OCI-LY7 (cell line): ENCODE measurements around the gene PHACTR1. TPM values are rescaled to one million over a fixed set of nuclear protein-coding genes. Genes with fewer than 3 reads are reported as not detected.
"Not testable (repeated sequence)": the region's sequence is repeated elsewhere in the genome, so short reads cannot be mapped to it uniquely, and the experiment has no call there.

Experiments
- BruUV-seq: library from RNA; stranded (reverse); fragments of 400-500 nt; replicated peaks from 2 replicates; lab custom pipeline; 2021; lab: Mats Ljungman, UMichigan
- CTCF ChIA-PET: fragments of 300-600 bp; sonication (Branson Sonifier 250); formaldehyde crosslinking; loops from one replicate; lab custom pipeline; 2022; ENCODE audit warnings: antibody characterized with exemption; ENCODE audit not compliant: unreplicated experiment; lab: Charles Lee
- POLR2A ChIA-PET: fragments of 300-600 bp; sonication (Branson Sonifier 250); formaldehyde crosslinking; loops from one replicate; lab custom pipeline; 2022; ENCODE audit warnings: antibody characterized with exemption; lab: Charles Lee
- DNase-seq: peaks from one replicate; pipeline ENCODE4 v3.0.0-alpha.2; 2015; ENCODE audit warnings: low spot score
- H2AFZ ChIP-seq: fragments of 200-600 bp; sonication (generic), shearing (Covaris generic); 2 replicates; pipeline ENCODE4 v1.6.1; 2014; ENCODE audit warnings: mild to moderate bottlenecking, antibody characterized with exemption, low read length, moderate library complexity
- H3K27ac ChIP-seq: fragments of 200-600 bp; sonication (generic); 2 replicates; pipeline ENCODE4 v1.5.1; 2014; ENCODE audit warnings: mixed run types, low read depth, mild to moderate bottlenecking, moderate library complexity, low read length, inconsistent platforms; ENCODE audit not compliant: poor library complexity, severe bottlenecking
- H3K36me3 ChIP-seq: fragments of 200-600 bp; sonication (generic); 2 replicates; pipeline ENCODE4 v1.6.1; 2014; ENCODE audit warnings: mild to moderate bottlenecking, antibody characterized with exemption, low read length, moderate library complexity, mixed read lengths; ENCODE audit not compliant: insufficient read depth
- H3K4me1 ChIP-seq: fragments of 200-600 bp; sonication (generic); 2 replicates; pipeline ENCODE4 v1.5.1; 2014; ENCODE audit warnings: mild to moderate bottlenecking, low read length; ENCODE audit not compliant: insufficient read depth, poor library complexity, severe bottlenecking
- H3K4me2 ChIP-seq: fragments of 200-600 bp; sonication (generic); 2 replicates; pipeline ENCODE4 v1.6.1; 2014; ENCODE audit warnings: mild to moderate bottlenecking, low read length
- H3K4me3 ChIP-seq: fragments of 200-600 bp; sonication (generic); 2 replicates; pipeline ENCODE4 v1.5.1; 2014; ENCODE audit warnings: mild to moderate bottlenecking, low read depth, low read length; ENCODE audit not compliant: poor library complexity, severe bottlenecking
- H3K79me2 ChIP-seq: fragments of 200-600 bp; sonication (generic); 2 replicates; pipeline ENCODE4 v1.6.1; 2016; ENCODE audit warnings: low read depth, mild to moderate bottlenecking, low read length, moderate library complexity, mixed read lengths; ENCODE audit not compliant: insufficient read depth
- H3K9me2 ChIP-seq: fragments of 200-600 bp; sonication (generic); 2 replicates; pipeline ENCODE4 v1.6.1; 2016; ENCODE audit warnings: mild to moderate bottlenecking, low read length, mixed read lengths; ENCODE audit not compliant: insufficient read depth
- H3K9me3 ChIP-seq: fragments of 200-600 bp; sonication (generic); 2 replicates; pipeline ENCODE4 v1.6.1; 2014; ENCODE audit warnings: mild to moderate bottlenecking, mixed run types, low read length, mixed read lengths
- H4K20me1 ChIP-seq: fragments of 200-600 bp; sonication (generic); 2 replicates; pipeline ENCODE4 v1.6.1; 2014; ENCODE audit warnings: mild to moderate bottlenecking, antibody characterized with exemption, low read length, moderate library complexity, mixed read lengths; ENCODE audit not compliant: insufficient read depth
- CTCF ChIP-seq: fragments of 200-600 bp; sonication (generic); conservative IDR thresholded peaks from 2 replicates; pipeline ENCODE4 v1.5.1; 2014; ENCODE audit warnings: mild to moderate bottlenecking, antibody characterized with exemption, low read length, moderate library complexity, mixed read lengths
- EZH2phosphoT487 ChIP-seq: fragments of 200-600 bp; sonication (generic); IDR thresholded peaks from 2 replicates; pipeline ENCODE4 v1.6.1; 2018; ENCODE audit warnings: low read depth, borderline replicate concordance, mild to moderate bottlenecking, mixed run types, antibody characterized with exemption, low read length, moderate library complexity, mixed read lengths
- intact Hi-C: fragments of 100-400 bp; cut with micrococcal nuclease; formaldehyde crosslinking; loops from one replicate; pipeline ENCODE4 v1.10.0; 2022; ENCODE audit not compliant: unreplicated experiment
- total RNA-seq, 2 experiments: library from RNA; depleted of rRNA in 1 of 2; stranded (reverse); fragments of >200 nt in 1 of 2; shearing (Covaris generic) in 1 of 2; gene quantifications; 2 replicates each; pipeline ENCODE4 v1.2.3, GENCODE V29; 2014 to 2022

Gene PHACTR1
- total RNA-seq, 2 experiments from 2014 or later, result 25.1 to 46.6 TPM

GRCh38 chr6:12761376-12762115 is 45.0 kb downstream of the PHACTR1 start:
- ChIA-PET POLR2A (interaction anchor here (0.6 kb wide), 1 partner anchor 36 kb away, joined by 4 read pairs; no protein-coding TSS in a partner anchor), CTCF (no interaction called here)
- no peak for TF ChIP-seq EZH2phosphoT487
- TF ChIP-seq CTCF, result no peak
- no peak for DNase-seq
- no peak overlapping the region for H2AFZ ChIP-seq
- H3K27ac ChIP-seq, result no peak overlapping the region
- no peaks in the 10 kb centered on the region for H3K9me3 ChIP-seq
- no peaks in the 10 kb centered on the region for H3K79me2 ChIP-seq
- no TSS peak for BruUV-seq
- no peaks in the 10 kb centered on the region for H4K20me1 ChIP-seq
- intact Hi-C loops, result no loop called here
- no peaks in the 10 kb centered on the region for H3K9me2 ChIP-seq
- H3K4me2 ChIP-seq, result no peak overlapping the region
- H3K4me1 ChIP-seq, result no peaks in the 10 kb centered on the region
- no peaks in the 10 kb centered on the region for H3K36me3 ChIP-seq
- no peak overlapping the region for H3K4me3 ChIP-seq

GRCh38 chr6:12762731-12763434 is 46.3 kb downstream of the PHACTR1 start:
- H3K4me3 ChIP-seq, H3K27ac ChIP-seq, POLR2A ChIA-PET, H3K79me2 ChIP-seq, H3K36me3 ChIP-seq, H2AFZ ChIP-seq, intact Hi-C loops, H4K20me1 ChIP-seq, H3K4me1 ChIP-seq, CTCF ChIA-PET, H3K9me3 ChIP-seq, BruUV-seq, H3K4me2 ChIP-seq, H3K9me2 ChIP-seq, DNase-seq: not testable (repeated sequence)

DNA sequence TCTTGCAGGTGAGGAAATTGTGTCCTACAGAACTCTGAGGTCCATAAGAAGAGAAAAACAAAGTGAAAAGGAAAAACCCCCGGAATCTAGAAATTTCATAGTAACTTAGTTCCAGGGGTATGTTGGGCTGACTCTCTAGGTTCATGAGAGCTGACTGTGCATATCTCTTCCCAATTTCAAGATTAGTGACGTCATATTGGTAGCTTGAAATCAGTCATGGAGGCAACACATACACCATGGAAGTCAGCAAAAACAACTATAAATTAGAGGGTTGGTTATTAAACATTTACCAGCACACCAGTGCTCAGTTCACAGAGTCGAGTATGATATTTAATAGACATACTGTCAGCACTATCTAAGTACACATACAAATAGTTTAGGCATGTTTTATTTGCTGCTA is 49.8 kb downstream of the PHACTR1 start:
- no peak for TF ChIP-seq EZH2phosphoT487
- no peak for TF ChIP-seq CTCF
- no peak overlapping the region for H2AFZ ChIP-seq
- H3K9me3 ChIP-seq, result no peaks in the 10 kb centered on the region
- no TSS peak for BruUV-seq
- CTCF ChIA-PET, result no interaction called here
- POLR2A ChIA-PET, result no interaction called here
- no peaks in the 10 kb centered on the region for H4K20me1 ChIP-seq
- H3K4me3 ChIP-seq, result no peak overlapping the region
- no peak overlapping the region for H3K4me2 ChIP-seq
- no peaks in the 10 kb centered on the region for H3K36me3 ChIP-seq
- H3K4me1 ChIP-seq, result no peaks in the 10 kb centered on the region
- no peak overlapping the region for H3K27ac ChIP-seq
- intact Hi-C loops, result no loop called here
- H3K79me2 ChIP-seq, result no peaks in the 10 kb centered on the region
- H3K9me2 ChIP-seq, result no peaks in the 10 kb centered on the region
- DNase-seq, result no peak
